Right ventricle myocardium superior (tissue), 1 donor: ENCODE results near the gene SLC25A14. TPM values are rescaled to one million over a fixed set of nuclear protein-coding genes. Genes with fewer than 3 reads are reported as not detected.

Experiments
- total RNA-seq: library from RNA; stranded (reverse); fragmentation: NEBNext Ultra II Directional; extraction: Animal tissue kit (Norgen Biotek cat#: 25700); gene quantifications from one replicate; pipeline ENCODE4 v1.2.1, GENCODE V29; 2021
- donor health status: DM: no; HTN: yes; CAD: no; lungs with severe emphysema.

Gene SLC25A14
- total RNA-seq, 1 donor from 2014 or later = 4.6 TPM

Other genes starting within 250 kb of the SLC25A14 start
- 2.0 TPM for gene ELF4, start 229.4 kb upstream of the SLC25A14 start, total RNA-seq
- gene AIFM1, start 174.1 kb upstream of the SLC25A14 start, total RNA-seq = 142 TPM
- 0.24 TPM for gene RAB33A, start 168.0 kb upstream of the SLC25A14 start, total RNA-seq
- gene ZNF280C, start 71.0 kb upstream of the SLC25A14 start, total RNA-seq = 1.0 TPM
- not detected for gene GPR119, start 45.8 kb downstream of the SLC25A14 start, total RNA-seq
- 10.9 TPM for gene RBMX2, start 62.1 kb downstream of the SLC25A14 start, total RNA-seq